ENCODE measurements around the gene HDAC5. TPM values are rescaled to one million over a fixed set of nuclear protein-coding genes. Genes with fewer than 3 reads are reported as not detected.
"Not testable (repeated sequence)": the region's sequence is repeated elsewhere in the genome, so short reads cannot be mapped to it uniquely, and the experiment has no call there.

The HDAC5 gene
- total and polyA plus RNA-seq, 4 donors, result 32.1 to 68.8 (median 54.0) TPM

DNA sequence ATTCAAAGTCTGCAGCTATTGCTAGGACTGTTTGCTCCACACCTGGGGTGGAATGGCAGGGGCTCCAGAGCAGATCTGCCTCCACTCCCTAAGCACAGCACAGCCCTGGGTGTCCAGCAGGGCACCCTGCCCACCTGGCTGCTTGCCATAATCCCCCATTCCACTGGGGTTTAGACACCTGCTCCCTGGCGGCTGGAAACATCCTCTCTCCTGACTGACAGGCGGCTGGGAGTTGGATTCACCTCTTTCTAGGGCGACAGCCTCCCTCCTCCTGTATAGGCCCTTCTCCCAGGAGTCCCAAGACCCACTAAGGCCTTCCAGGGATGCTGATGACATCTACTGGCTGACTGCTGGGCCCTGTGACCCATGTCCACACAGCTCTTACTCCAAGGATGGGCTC lies 18.0 kb downstream of the HDAC5 start:
- Histone ChIP-seq H3K9me3 (ENCODE audit: control insufficient read depth, insufficient read depth, low read length) (no peaks in the 10 kb centered on the region), H3K27me3 (ENCODE audit: control insufficient read depth, insufficient read depth, low read length) (no peaks in the 10 kb centered on the region), H3K36me3 (ENCODE audit: control insufficient read depth, insufficient read depth, low read length) (peaks cover 48% of the 10 kb centered on the region), H3K27ac (ENCODE audit: low read depth, low read length) (no peak overlapping the region), H3K4me1 (ENCODE audit: control insufficient read depth, insufficient read depth, low read length) (peaks cover 71% of the 10 kb centered on the region), H3K4me3 (ENCODE audit: low read depth, low read length) (no peak overlapping the region)
- DNase-seq (ENCODE audit: low read depth in 4 of 6, low spot score in 6 of 6), result no peak
- WGBS (ENCODE audit: insufficient coverage), result 61% methylated on average over 3 of the region's 3 CpGs

DNA sequence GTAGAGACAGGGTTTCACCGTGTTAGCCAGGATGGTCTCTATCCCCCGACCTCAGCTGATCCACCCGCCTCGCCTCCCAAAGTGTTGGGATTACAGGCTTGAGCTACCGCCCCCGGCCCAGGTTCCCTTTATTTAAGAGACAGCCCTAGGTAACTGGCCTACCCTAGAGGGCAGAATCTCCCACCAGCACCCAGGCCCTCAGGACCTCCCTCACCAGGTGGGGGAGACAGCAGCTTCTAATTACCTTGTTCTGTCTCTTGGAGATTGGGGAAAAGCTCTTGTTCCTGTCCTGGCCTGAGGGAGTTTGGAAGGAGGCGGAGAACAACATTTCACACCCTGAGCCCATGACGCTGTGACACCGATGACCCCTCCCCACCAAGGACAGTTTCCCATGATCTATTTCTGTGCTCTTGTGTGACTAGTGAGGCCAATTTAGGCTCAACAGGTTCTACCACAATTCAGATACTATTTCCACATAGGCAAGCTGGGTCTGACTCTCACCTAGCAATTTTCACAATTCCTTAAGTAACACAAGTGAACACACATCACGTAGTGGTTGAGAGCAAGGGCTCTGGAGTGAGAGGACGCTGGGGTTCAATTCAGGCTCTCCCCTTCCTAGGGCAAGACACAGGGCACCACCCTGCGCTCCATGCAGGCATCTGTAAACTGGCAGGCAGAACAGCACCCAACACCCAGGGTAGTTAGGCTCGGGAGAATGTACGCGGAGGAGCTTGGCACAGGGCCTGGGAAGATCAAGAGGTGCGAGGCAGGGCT lies 20.4 kb downstream of the HDAC5 start:
- Histone ChIP-seq H3K9me3 (ENCODE audit: control insufficient read depth, insufficient read depth, low read length) (no peaks in the 10 kb centered on the region), H3K27ac (ENCODE audit: low read depth, low read length) (no peak overlapping the region), H3K36me3 (ENCODE audit: control insufficient read depth, insufficient read depth, low read length) (peaks cover 34% of the 10 kb centered on the region), H3K4me1 (ENCODE audit: control insufficient read depth, insufficient read depth, low read length) (peaks cover 66% of the 10 kb centered on the region), H3K27me3 (ENCODE audit: control insufficient read depth, insufficient read depth, low read length) (no peaks in the 10 kb centered on the region), H3K4me3 (ENCODE audit: low read depth, low read length) (no peak overlapping the region)
- DNase-seq (ENCODE audit: low read depth in 4 of 6, low spot score in 6 of 6), result no peak
- WGBS (ENCODE audit: insufficient coverage), result 76% methylated on average over 11 of the region's 16 CpGs

DNA sequence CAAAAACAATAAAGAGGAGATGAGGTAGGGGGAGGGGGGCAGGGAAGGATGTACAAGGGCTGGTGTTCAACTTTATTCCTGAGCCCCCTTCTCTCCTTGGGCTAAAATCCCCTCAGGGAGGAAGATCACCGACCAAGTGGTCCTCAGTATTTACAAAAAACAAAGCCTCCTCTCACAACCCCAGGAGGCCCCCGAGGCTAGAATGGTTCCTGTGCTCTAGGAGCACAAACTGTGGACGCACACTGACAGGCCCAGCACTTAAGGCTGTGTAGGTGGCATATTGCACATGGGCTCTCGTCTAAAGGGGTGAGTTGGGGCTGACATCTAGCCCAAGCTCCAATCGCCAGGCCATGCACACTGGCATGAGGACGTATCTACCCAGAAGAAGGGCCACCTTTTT lies 21.6 kb downstream of the HDAC5 start:
- not testable (repeated sequence) for H3K4me3 ChIP-seq (ENCODE audit: low read depth, low read length); H3K9me3 ChIP-seq (ENCODE audit: control insufficient read depth, insufficient read depth, low read length); DNase-seq (ENCODE audit: low read depth in 4 of 6, low spot score in 6 of 6); H3K27ac ChIP-seq (ENCODE audit: low read depth, low read length); H3K27me3 ChIP-seq (ENCODE audit: control insufficient read depth, insufficient read depth, low read length)
- Histone ChIP-seq H3K4me1 (ENCODE audit: control insufficient read depth, insufficient read depth, low read length) (peaks cover 72% of the 10 kb centered on the region), H3K36me3 (ENCODE audit: control insufficient read depth, insufficient read depth, low read length) (peaks cover 33% of the 10 kb centered on the region)
- WGBS (ENCODE audit: insufficient coverage), result 100% methylated on average over 1 of the region's 6 CpGs

DNA sequence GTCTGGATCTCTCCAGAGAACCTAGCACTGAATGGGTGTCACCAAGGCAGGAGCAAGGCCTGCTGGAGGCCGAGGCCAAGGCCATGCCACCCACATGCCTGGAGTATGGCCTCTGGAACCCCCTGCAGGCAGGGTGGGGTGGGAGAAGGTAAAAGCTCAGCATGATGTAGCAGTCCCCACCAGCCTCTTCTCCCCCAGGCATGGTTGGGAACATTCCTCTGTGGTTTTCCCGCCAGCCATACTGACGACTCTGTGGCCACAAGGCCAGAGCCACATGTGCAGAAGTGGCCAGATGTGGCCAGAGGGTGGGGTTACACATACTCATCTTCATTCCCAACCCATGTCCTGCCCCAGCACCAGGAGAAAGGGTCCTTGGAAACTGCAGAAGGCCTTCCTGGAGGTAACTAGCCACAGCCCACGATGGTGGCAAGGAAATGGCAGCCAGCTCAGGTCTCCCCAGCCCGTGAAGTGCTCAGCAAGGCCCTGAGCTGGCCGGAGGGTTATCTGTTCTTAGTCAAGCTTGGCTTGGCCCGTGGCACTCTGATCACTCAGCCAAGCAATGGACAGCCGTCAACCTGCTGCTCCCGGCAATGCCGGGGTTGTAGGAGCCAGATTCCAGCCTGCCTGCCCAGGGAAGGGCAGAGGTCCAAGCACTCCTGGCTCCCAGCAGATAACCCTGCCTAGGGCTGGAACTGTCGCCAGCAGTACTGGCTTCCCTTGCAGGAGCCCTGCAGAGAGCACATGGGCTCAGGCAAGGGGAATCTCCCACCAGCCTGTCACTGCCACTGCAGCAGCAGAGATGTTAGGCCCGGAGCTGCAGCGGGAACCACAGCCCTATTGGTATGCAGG lies 26.1 kb downstream of the HDAC5 start:
- Histone ChIP-seq H3K36me3 (ENCODE audit: control insufficient read depth, insufficient read depth, low read length) (peaks cover 36% of the 10 kb centered on the region), H3K27ac (ENCODE audit: low read depth, low read length) (peak overlapping the region; percentile 75), H3K9me3 (ENCODE audit: control insufficient read depth, insufficient read depth, low read length) (no peaks in the 10 kb centered on the region), H3K4me3 (ENCODE audit: low read depth, low read length) (no peak overlapping the region), H3K27me3 (ENCODE audit: control insufficient read depth, insufficient read depth, low read length) (no peaks in the 10 kb centered on the region), H3K4me1 (ENCODE audit: control insufficient read depth, insufficient read depth, low read length) (peaks cover 76% of the 10 kb centered on the region)
- DNase-seq (ENCODE audit: low read depth in 4 of 6, low spot score in 6 of 6), result peak in 2 of 6 donors; percentile 49 to 57
- WGBS (ENCODE audit: insufficient coverage), result 50% methylated on average over 10 of the region's 13 CpGs

DNA sequence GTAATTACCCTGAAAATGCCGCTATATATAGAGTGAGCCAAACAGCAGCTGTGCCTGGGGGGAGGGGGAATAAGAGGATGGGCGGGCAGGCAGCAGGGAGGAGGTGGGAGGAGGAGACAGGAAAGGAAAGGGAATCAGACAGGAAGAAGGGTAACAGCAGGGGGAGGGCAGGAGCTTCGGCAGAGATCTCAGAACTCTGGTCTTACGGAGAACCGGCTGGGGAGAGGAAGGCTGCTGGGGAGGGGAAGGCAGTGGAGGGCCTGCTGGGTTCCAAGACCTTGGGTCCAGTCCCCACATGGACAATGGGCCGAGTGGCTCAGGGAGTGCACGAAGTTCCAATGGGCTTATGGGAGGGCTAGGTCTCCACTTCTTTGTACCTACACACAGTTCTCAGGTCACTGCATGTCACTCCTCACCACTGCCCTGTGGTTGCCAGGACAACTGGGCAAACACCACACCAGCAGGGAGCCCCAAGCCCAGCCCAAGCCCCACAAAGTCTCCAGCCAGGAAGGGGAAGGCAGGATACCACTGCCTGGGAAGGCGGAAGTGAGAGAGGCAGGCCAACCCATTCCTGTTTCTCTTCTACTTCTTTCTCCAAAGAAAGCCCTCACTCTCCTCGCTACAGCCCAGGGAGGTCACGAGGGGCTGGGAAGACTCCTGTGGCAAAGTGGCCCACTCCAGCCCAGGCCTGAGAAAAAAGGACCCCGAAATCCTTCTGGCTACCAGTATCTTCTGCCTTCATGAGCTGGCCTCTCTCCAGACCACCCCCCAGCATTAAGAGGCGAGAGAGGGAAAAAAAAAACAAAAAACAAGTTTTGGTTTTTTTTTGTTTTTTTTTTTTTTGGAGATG lies 27.6 kb downstream of the HDAC5 start:
- H3K4me1 ChIP-seq (ENCODE audit: control insufficient read depth, insufficient read depth, low read length), result peaks cover 68% of the 10 kb centered on the region
- no peaks in the 10 kb centered on the region for H3K9me3 ChIP-seq (ENCODE audit: control insufficient read depth, insufficient read depth, low read length)
- H3K27ac ChIP-seq (ENCODE audit: low read depth, low read length), result peak overlapping the region; percentile 89
- H3K36me3 ChIP-seq (ENCODE audit: control insufficient read depth, insufficient read depth, low read length), result peaks cover 44% of the 10 kb centered on the region
- H3K4me3 ChIP-seq (ENCODE audit: low read depth, low read length), result peak overlapping the region; percentile 29
- no peaks in the 10 kb centered on the region for H3K27me3 ChIP-seq (ENCODE audit: control insufficient read depth, insufficient read depth, low read length)
- DNase-seq (ENCODE audit: low read depth in 4 of 6, low spot score in 6 of 6), result peak in 4 of 6 donors; percentile 57 to 94 (median 75)
- WGBS (ENCODE audit: insufficient coverage), result 5% methylated on average over 6 of the region's 12 CpGs

DNA sequence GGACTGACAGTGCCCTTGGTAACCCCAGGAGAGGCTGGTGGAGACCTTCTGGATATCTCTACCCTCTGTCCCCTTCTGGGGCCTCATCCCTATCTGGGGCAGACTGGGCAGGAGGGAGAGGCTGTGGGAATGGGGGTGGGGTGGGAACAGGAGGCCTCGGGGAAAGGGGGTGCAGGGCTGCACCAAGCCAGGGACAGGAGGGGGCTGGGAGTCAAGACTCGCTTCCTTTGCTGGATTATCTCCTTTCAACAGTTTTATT lies 28.1 kb downstream of the HDAC5 start:
- no CpG with 5 or more reads among the region's 2 CpGs for WGBS (ENCODE audit: insufficient coverage)
- Histone ChIP-seq H3K9me3 (ENCODE audit: control insufficient read depth, insufficient read depth, low read length) (no peaks in the 10 kb centered on the region), H3K27me3 (ENCODE audit: control insufficient read depth, insufficient read depth, low read length) (no peaks in the 10 kb centered on the region), H3K4me1 (ENCODE audit: control insufficient read depth, insufficient read depth, low read length) (peaks cover 67% of the 10 kb centered on the region), H3K36me3 (ENCODE audit: control insufficient read depth, insufficient read depth, low read length) (peaks cover 49% of the 10 kb centered on the region), H3K27ac (ENCODE audit: low read depth, low read length) (peak overlapping the region; percentile 89), H3K4me3 (ENCODE audit: low read depth, low read length) (peak overlapping the region; percentile 29)
- DNase-seq (ENCODE audit: low read depth in 4 of 6, low spot score in 6 of 6), result no peak

DNA sequence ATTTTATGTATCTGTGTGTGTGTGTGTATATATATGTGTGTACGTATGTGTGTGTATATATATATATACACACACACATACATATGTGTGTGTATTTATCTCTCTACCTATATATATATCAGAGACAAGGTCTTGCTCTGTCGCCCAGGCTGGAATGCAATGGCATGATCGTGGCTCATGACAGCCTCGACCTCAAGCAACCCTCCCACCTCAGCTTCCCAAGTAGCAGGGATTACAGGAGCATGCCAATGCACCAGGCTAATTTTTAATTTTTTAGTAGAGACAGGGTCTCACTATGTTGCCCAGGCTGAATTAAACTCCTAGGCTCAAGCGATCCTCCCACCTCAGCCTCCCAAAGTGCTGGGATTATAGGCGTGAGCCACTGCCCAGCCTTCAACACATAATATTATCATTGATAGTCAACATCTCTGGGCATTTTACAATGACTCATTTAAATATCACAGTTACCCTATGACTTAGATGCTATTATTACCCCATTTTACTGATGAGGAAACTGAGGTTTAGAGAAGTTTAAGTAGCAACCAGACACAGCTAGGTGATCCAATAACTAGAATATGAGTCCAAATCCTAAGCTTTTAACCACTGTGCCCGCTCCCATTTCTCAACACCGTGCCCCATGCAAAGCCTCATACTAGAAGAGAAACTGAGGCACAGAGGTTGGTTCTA lies 28.6 kb downstream of the HDAC5 start:
- Histone ChIP-seq H3K4me1 (ENCODE audit: control insufficient read depth, insufficient read depth, low read length) (peaks cover 62% of the 10 kb centered on the region), H3K27ac (ENCODE audit: low read depth, low read length) (peak overlapping the region; percentile 89), H3K36me3 (ENCODE audit: control insufficient read depth, insufficient read depth, low read length) (peaks cover 53% of the 10 kb centered on the region), H3K4me3 (ENCODE audit: low read depth, low read length) (no peak overlapping the region), H3K9me3 (ENCODE audit: control insufficient read depth, insufficient read depth, low read length) (no peaks in the 10 kb centered on the region), H3K27me3 (ENCODE audit: control insufficient read depth, insufficient read depth, low read length) (no peaks in the 10 kb centered on the region)
- WGBS (ENCODE audit: insufficient coverage), result no CpG with 5 or more reads among the region's 8 CpGs
- no peak for DNase-seq (ENCODE audit: low read depth in 4 of 6, low spot score in 6 of 6)

DNA sequence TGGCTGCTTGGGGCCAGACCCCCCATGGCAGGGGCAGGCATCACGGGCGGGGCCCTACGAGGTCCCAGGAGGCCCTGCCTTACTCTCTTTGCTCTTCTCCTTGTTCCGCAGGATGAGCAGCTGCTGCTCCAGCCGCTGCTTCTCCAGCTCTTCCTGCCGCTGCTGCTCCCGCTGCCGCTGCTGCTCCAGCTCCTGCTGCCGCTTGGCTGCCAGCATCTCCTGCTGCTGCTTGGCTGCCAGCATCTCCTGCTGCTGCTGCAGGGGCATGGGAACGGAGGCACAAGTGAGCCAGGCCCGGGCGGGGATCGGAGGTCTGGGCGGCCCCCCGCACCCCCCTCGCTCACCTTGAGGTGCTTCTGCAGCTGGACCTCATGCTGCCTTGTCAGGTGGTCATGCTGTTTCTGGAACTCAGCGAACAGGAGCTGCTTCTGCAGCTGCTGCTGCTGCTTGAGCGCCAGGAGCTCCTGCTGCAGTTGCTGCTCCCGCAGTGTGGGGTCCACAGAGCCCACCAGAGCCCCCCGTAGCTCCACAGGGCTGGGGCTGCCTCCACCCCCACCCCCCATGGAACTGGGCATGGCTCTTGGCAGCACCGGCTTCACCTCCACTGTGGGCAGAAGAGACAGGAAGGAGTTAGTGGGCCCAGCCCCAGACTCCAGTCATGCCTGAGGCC lies 30.1 kb downstream of the HDAC5 start:
- DNase-seq (ENCODE audit: low read depth in 4 of 6, low spot score in 6 of 6), result peak in 1 of 6 donors; percentile 29
- Histone ChIP-seq H3K27ac (ENCODE audit: low read depth, low read length) (no peak overlapping the region), H3K4me1 (ENCODE audit: control insufficient read depth, insufficient read depth, low read length) (peaks cover 52% of the 10 kb centered on the region), H3K36me3 (ENCODE audit: control insufficient read depth, insufficient read depth, low read length) (peaks cover 57% of the 10 kb centered on the region), H3K27me3 (ENCODE audit: control insufficient read depth, insufficient read depth, low read length) (no peaks in the 10 kb centered on the region), H3K9me3 (ENCODE audit: control insufficient read depth, insufficient read depth, low read length) (no peaks in the 10 kb centered on the region), H3K4me3 (ENCODE audit: low read depth, low read length) (no peak overlapping the region)
- WGBS (ENCODE audit: insufficient coverage), result 71% methylated on average over 19 of the region's 21 CpGs

DNA sequence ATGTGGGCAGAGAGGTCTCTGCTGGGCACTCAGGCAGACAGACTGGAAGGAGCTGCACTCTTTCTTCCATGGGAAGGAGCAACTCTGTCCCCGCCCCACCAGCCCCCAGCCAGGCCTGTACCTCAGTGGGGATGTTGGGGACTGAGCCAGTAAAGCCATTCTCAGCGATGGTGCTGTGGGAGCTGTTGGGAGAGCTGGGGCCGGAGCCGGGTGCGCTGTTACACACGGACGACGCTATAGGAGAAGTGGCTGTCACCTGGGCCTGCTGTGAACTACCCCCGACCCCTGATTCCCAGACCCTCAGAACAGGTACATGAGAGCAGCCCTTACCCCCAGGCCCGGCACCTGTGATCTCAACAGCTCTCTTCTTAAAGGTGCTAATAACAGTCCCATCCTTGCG lies 31.4 kb downstream of the HDAC5 start:
- no peak for DNase-seq (ENCODE audit: low read depth in 4 of 6, low spot score in 6 of 6)
- Histone ChIP-seq H3K36me3 (ENCODE audit: control insufficient read depth, insufficient read depth, low read length) (peaks cover 61% of the 10 kb centered on the region), H3K4me3 (ENCODE audit: low read depth, low read length) (no peak overlapping the region), H3K9me3 (ENCODE audit: control insufficient read depth, insufficient read depth, low read length) (no peaks in the 10 kb centered on the region), H3K4me1 (ENCODE audit: control insufficient read depth, insufficient read depth, low read length) (peaks cover 44% of the 10 kb centered on the region), H3K27me3 (ENCODE audit: control insufficient read depth, insufficient read depth, low read length) (no peaks in the 10 kb centered on the region), H3K27ac (ENCODE audit: low read depth, low read length) (no peak overlapping the region)
- 93% methylated on average over 10 of the region's 11 CpGs for WGBS (ENCODE audit: insufficient coverage)

Data from spinal cord (tissue), 10 donors.